22Rv1 (cell line): ENCODE results near the gene PECR.

ENCODE experiments used
- CTCF ChIP-seq: fragments of 450-650 bp; IDR thresholded peaks from 2 replicates; pipeline ENCODE4 v1.5.1; 2017; ENCODE audit warnings: mild to moderate bottlenecking
- ZFX ChIP-seq: fragments of 450-650 bp; IDR thresholded peaks from 2 replicates; pipeline ENCODE4 v1.6.1; 2017; ENCODE audit warnings: antibody characterized with exemption, borderline replicate concordance

GRCh38 chr2:216066230-216066629 is 15.4 kb downstream of the PECR start:
- TF ChIP-seq CTCF (no peak), ZFX (no peak)
